Sigmoid colon (tissue), 4 donors: ENCODE measurements around the gene GLIS1.

Experiments
- CTCF ChIP-seq, 4 experiments: fragments of 450-650 bp in 3 of 4; fragments of 200-600 bp in 1 of 4; IDR thresholded peaks; one replicate each; pipeline ENCODE4 v1.5.1; 2016 to 2019; ENCODE audit warnings: antibody characterized with exemption in 4 of 4, mild to moderate bottlenecking in 3 of 4, moderate library complexity in 2 of 4
- EP300 ChIP-seq, 4 donors: sonication (generic); formaldehyde crosslinking; IDR thresholded peaks; one replicate each; pipeline ENCODE4 v1.6.1; 2017; ENCODE audit warnings: antibody characterized with exemption in 4 of 4
- POLR2A ChIP-seq, 2 donors: fragments of 450-650 bp; IDR thresholded peaks; one replicate each; pipeline ENCODE4 v1.6.1; 2016; ENCODE audit warnings: antibody characterized with exemption in 2 of 2, mild to moderate bottlenecking in 2 of 2, moderate library complexity in 2 of 2
- POLR2AphosphoS5 ChIP-seq, 4 donors: sonication (generic); formaldehyde crosslinking; IDR thresholded peaks; one replicate each; pipeline ENCODE4 v1.6.1; 2017; ENCODE audit warnings: antibody characterized with exemption in 4 of 4

DNA sequence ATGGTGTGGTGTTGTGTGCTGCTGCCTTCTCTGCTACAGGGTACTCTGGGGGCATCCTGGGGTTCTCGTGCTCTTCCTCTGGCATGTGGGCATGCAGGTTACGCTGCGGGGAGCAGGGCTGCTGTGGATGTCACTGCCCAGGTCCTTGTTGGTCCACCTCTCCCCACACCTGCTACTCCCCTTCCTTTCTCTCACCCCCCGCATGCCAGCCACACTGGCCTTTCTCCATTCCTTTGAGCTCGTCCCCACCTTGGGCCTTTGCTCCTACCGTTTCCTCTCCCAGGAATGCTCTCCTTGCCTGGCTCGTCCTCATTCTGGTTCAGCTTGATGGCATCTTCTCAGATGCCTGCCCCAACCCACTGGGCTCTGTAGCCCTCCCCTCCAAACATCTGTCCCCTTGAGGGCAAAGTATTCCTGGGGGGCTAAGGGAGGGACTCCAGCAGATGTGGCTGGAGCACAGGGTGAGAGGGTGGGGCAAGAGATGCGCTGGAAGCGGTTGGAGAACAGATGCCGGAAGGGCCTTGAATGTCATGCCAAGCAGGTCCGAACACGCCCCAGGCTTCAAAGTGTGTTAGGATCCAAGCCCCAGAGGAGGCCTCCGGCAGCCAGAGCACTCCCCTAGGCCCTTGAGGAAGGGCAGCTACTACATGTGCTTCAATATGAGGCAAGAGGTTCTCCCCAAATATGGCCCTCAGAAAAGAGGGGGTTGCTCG, 256.4 kb downstream of the GLIS1 start:
- TF ChIP-seq CTCF (IDR thresholded peaks at IDR 0.05) (no peak), POLR2A (IDR thresholded peaks at IDR 0.05) (no peak), EP300 (IDR thresholded peaks at IDR 0.05) (no peak), POLR2AphosphoS5 (IDR thresholded peaks at IDR 0.05) (no peak)
